ENCODE results near the gene ZNF281. TPM values are rescaled to one million over a fixed set of nuclear protein-coding genes. Genes with fewer than 3 reads are reported as not detected.

The ZNF281 gene
- total and polyA plus RNA-seq, 9 of the 15 experiments (the other 6 are each of a cell fraction or from before 2014, with no cell fraction given) = 9.6 to 24.9 (median 16.5) TPM

DNA sequence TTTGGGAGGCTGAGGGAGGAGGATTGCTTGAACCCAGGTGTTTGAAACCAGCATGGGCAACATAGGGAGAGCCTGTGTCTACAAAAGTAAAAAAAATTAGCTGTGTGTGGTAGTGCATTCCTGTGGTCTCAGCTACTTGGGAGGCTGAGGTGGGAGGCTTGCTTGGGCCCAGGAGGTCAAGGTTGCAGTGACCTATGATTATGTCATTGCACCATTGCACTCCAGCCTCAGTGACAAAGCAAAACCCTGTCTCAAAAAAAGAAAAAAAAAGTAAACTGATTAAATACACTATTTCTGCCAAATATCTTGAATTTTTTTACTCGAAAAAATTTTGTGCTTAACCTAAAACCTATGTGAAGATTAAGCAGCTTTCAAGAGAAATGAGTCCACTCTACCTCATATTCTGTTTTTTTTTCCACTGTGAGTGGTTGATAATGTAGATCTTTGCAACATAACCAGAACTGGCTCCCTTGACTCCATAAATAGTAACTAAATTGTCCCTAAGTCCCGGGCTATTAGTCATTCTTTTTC, 19.4 kb upstream of the ZNF281 start (continued):
- TF ChIP-seq, protein P1, sequence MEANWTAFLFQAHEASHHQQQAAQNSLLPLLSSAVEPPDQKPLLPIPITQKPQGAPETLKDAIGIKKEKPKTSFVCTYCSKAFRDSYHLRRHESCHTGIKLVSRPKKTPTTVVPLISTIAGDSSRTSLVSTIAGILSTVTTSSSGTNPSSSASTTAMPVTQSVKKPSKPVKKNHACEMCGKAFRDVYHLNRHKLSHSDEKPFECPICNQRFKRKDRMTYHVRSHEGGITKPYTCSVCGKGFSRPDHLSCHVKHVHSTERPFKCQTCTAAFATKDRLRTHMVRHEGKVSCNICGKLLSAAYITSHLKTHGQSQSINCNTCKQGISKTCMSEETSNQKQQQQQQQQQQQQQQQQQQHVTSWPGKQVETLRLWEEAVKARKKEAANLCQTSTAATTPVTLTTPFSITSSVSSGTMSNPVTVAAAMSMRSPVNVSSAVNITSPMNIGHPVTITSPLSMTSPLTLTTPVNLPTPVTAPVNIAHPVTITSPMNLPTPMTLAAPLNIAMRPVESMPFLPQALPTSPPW (CRISPR knock-in tag; IDR thresholded peaks at IDR 0.05) = 0 out of 2 replicates have a peak, but pooled peaks have one; percentile 31
- TF ChIP-seq ARID2 (IDR thresholded peaks at IDR 0.05) = no peak
- TF ChIP-seq ZSCAN32 (CRISPR knock-in tag; IDR thresholded peaks at IDR 0.05) = no peak
- peak; percentile 45 for TF ChIP-seq FOSL1 (tag; conservative IDR thresholded peaks at IDR 0.05)
- peak; percentile 87 for TF ChIP-seq ZNF384 (IDR thresholded peaks at IDR 0.05; ENCODE audit: low read depth, low read length)
- no peak for TF ChIP-seq CREB1 (IDR thresholded peaks at IDR 0.05)
- TF ChIP-seq CREB1 (CRISPR knock-in tag; IDR thresholded peaks at IDR 0.05) = peak; percentile 21; the same call in 1 of the 2 replicates
- TF ChIP-seq POLR3A (IDR thresholded peaks at IDR 0.05; ENCODE audit: borderline replicate concordance, extremely low read depth, insufficient read depth, insufficient read length) = no peak
- peak; percentile 23; the same call in 1 of the 2 replicates for TF ChIP-seq CBFA2T3 (IDR thresholded peaks at IDR 0.05)
- TF ChIP-seq, protein P2, sequence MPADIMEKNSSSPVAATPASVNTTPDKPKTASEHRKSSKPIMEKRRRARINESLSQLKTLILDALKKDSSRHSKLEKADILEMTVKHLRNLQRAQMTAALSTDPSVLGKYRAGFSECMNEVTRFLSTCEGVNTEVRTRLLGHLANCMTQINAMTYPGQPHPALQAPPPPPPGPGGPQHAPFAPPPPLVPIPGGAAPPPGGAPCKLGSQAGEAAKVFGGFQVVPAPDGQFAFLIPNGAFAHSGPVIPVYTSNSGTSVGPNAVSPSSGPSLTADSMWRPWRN (IDR thresholded peaks at IDR 0.05; ENCODE audit: low read depth) = 0 out of 2 replicates have a peak, but pooled peaks have one; percentile 52
- TF ChIP-seq KAT7 (CRISPR knock-in tag; IDR thresholded peaks at IDR 0.05; ENCODE audit: borderline replicate concordance) = no peak
- peak; percentile 77 for TF ChIP-seq SMARCA4 (IDR thresholded peaks at IDR 0.05)
- TF ChIP-seq CREM (IDR thresholded peaks at IDR 0.05; ENCODE audit: low read depth) = peak; percentile 52; the same call in 1 of the 2 replicates
- no peak for TF ChIP-seq HCFC1 (IDR thresholded peaks at IDR 0.05; ENCODE audit: low read depth, low read length)
- TF ChIP-seq ATF7 (IDR thresholded peaks at IDR 0.05) = peak; percentile 86
- peak in 1 of 2 experiments; percentile 73; a peak in 1 of 4 replicates for TF ChIP-seq TRIM24 (IDR thresholded peaks at IDR 0.05)
- no peak for TF ChIP-seq ZZZ3 (IDR thresholded peaks at IDR 0.05)
- no peak for TF ChIP-seq POLR2B (IDR thresholded peaks at IDR 0.05; ENCODE audit: low read depth, partially characterized antibody)
- TF ChIP-seq, protein P3, sequence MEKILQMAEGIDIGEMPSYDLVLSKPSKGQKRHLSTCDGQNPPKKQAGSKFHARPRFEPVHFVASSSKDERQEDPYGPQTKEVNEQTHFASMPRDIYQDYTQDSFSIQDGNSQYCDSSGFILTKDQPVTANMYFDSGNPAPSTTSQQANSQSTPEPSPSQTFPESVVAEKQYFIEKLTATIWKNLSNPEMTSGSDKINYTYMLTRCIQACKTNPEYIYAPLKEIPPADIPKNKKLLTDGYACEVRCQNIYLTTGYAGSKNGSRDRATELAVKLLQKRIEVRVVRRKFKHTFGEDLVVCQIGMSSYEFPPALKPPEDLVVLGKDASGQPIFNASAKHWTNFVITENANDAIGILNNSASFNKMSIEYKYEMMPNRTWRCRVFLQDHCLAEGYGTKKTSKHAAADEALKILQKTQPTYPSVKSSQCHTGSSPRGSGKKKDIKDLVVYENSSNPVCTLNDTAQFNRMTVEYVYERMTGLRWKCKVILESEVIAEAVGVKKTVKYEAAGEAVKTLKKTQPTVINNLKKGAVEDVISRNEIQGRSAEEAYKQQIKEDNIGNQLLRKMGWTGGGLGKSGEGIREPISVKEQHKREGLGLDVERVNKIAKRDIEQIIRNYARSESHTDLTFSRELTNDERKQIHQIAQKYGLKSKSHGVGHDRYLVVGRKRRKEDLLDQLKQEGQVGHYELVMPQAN (IDR thresholded peaks at IDR 0.05; ENCODE audit: borderline replicate concordance) = no peak
- TF ChIP-seq NR2C2 (CRISPR knock-in tag; IDR thresholded peaks at IDR 0.05) = no peak
- peak; percentile 84 for TF ChIP-seq NR2C2 (tag; IDR thresholded peaks at IDR 0.05)
- TF ChIP-seq SMARCE1 (IDR thresholded peaks at IDR 0.05) = peak; percentile 92
- TF ChIP-seq CEBPB (tag; IDR thresholded peaks at IDR 0.05) = peak; percentile 81
- TF ChIP-seq RNF2 (IDR thresholded peaks at IDR 0.05) = no peak
- no peak for TF ChIP-seq NUFIP1 (IDR thresholded peaks at IDR 0.05; ENCODE audit: partially characterized antibody)
- TF ChIP-seq JUND (IDR thresholded peaks at IDR 0.05; ENCODE audit: borderline replicate concordance, low read depth, low read length) = peak; percentile 67; the same call in 1 of the 2 replicates
- peak; percentile 58; the same call in 1 of the 3 replicates for TF ChIP-seq JUND (tag; IDR thresholded peaks at IDR 0.05; ENCODE audit: borderline replicate concordance, low read depth, low read length)
- peak; percentile 48; the same call in 1 of the 2 replicates for TF ChIP-seq C11orf30 (IDR thresholded peaks at IDR 0.05; ENCODE audit: low read depth)
- peak; percentile 27; the same call in 1 of the 2 replicates for TF ChIP-seq NCOR1 (IDR thresholded peaks at IDR 0.05)
- peak; percentile 98 for TF ChIP-seq ESRRA (IDR thresholded peaks at IDR 0.05; ENCODE audit: borderline replicate concordance, low read depth)

All from K562 (cell line).